HG02623 (cell line): ENCODE data around the gene DNM2.
"Not testable (repeated sequence)": the region's sequence is repeated elsewhere in the genome, so short reads cannot be mapped to it uniquely, and the experiment has no call there.

Source experiments
- ATAC-seq: cut with Tn5 transposase; IDR thresholded peaks from one replicate; pipeline ENCODE4 v1.9.1; 2021; ENCODE audit warnings: moderate library complexity; ENCODE audit not compliant: unreplicated experiment

Gene DNM2

DNA sequence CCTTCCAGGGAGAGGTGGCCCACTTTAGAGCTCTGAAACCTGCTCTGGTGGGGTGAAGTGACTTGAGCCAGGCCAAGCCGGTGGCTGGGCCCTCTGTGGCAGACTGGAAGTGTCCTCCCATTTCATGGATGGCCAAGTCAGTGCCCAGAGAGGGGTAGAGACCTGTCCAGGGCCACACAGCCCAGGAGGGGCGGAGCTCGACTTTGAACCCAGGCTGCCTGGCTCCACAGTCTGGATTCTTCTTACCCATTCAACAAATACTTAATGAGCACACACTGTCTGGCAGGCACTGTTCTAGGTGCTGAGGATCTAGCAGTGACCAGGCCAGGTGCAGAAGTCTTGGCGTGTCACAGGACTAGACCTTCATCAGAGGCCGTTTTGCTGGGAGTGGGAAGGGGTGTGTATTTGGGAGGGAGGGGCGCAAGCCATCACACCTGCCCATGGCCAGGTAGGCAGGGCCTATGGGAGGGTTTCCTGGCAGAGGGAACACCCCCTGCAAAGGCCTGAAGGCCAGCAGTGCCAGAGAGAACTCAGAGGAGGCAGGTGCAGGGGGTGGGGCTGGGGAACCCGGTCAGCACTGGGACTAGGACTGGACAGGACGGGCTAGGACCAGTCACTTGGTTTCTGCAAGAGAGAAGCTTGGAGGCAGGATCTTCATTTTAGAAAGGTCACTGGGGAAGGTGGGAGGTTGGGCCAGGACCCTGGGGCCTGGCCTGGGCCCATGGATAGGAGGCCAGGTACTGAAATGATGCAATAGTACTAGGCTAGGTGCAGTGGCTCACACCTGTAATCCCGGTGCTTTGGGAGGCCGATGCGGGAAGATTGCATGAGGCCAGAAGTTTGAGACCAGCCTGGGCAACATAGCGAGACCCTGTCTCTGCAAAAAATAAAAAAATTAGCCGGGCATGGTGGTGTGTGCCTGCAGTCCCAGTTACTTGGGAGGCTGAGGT is 31.8 kb downstream of the DNM2 start:
- no peak for ATAC-seq

DNA sequence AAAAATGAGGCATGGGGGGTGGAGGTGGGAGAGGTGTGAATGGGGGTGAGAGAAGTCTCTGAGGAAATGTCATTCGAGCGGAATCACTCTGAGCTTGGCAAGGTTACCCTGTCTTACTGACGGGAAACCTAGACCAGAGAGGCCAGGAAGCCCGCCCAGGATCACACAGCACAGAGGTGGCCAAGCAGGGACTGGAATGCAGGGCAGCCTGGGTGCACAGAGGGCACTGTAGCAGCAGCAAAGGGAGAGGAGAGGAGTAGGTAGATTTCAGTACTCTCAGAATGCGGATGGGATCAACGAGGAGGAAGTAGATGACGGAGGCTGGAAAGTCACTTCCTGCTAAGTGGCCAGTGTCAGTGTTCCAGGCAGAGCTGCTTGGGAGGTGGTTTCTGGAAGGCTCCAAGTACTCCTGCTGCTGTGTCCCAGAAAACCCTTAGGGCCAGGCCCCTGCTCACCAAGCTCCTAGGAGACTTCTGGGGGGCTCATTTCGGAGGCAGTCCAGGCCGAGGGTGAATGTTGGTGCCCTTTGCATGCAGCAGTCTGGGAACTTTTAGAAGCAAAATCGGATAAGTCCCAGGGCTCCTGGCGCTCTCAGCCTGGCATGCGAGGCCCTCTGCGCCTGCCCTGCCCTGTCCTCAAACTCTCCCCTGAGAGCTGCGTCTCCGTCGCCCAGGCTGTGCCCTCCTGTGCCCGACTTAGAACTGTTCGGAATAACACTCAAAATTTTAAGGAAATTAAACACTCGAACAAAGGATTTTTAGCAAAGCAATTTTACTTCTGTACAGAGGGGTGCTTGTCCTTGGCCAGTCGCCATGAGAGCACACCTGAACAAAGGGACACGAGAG is 33.5 kb downstream of the DNM2 start:
- ATAC-seq = no peak

DNA sequence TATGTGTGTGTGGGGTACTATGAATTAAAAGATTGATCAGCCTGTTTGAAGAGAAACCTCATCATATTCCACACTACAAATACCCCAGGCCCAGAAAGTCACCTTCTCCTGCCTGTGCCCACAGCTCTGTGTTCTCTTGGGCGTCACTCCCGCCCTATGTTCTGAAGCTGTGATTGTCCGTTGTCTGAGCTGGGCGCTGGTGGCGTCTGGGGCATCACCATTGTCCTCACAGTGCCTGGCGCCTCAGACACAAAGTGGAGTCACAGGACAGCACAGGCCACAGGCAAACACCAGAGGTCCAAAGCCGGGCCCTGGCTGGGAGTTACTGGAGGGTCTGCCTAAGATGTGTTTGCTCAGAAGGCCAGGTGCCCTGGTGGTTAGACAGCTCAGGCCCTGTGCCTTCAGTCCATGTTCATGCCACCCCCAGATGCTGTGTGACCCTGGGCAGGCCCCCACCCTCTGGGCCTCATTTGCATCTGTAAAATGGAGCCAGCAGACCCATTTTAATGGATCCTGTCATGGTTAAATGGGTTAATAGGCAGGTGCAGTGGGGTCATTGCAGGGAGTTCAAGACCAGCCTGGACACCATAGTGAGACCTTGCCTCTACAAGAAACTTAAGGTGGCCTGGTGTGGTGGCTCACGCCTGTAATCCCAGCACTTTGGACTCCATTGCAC is 34.5 kb downstream of the DNM2 start:
- no peak for ATAC-seq

DNA sequence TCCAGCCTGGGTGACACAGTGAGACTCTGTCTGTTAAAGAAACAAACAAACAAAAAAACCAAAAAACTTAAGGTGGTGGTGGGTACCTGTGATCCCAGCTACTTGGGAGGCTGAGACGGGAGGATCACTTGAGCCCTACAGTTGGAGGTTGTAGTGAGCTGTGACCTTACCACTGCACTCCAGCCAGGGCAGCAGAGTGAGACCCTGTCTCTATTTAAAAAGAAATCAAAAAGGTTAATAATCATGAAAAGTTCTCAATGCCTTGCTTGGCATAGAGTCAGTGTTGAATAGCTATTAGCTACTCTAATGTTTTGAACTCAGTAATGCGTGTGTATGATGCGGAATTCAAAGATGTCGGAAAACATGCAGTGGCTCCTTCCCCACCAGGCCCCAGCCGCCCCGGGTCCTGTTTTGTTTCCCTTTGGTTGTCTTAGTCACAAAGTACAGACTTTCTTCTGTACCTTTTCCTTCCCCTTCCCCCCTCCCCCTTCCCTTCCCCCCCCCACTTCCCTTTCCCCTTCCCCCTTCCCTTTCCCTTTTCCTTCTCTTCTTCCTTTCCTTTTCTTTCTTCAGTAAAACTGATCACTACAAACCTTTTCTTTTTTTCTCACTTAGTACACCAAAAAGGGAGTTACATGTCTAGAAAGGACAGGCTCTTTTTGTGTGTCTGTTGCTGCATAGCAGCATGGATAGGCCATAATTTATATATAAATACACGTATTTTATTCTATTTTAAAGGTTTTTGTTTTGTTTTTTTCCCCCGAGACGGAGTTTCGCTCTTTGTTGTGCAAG is 35.2 kb downstream of the DNM2 start:
- no peak for ATAC-seq

DNA sequence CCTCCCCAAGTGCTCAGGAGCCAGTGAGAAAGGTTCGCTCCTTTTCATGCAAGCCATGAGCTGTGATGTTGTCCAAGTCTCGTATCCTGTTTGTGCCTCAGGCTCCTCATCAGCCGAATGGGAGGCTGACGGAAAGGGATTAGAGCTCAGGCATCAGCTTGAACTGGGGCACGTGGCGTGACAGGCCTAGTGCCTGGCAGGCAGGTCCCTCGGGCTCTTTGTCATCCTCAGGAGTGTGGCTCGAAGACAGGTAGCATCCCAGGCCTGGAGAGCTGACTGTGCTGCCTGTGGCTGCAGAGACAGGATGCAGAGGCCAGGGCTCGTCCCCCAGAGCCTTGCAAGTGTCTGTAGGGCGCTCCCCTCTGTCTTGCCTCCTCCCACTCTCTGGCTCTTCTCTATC is 38.5 kb downstream of the DNM2 start:
- ATAC-seq = no peak

DNA sequence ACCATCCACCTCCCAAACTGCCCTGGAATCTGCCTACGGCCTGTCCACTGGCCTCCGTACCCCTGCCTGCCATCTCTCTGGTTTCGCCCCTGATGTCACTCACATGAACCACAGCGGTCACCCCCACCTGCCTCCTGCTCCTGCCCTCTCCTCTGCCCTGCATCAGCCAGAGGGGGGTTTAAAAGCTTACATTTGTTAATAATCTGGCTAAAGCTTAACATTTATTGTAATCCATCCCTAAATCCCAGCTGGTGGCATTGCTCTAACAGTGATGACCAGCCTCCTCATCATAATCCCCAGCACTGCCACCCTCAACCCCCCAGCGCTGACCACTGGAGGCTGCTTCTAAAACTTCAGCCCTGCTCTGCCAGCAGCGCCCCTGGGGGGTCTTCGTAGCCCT is 38.9 kb downstream of the DNM2 start:
- ATAC-seq = no peak

DNA sequence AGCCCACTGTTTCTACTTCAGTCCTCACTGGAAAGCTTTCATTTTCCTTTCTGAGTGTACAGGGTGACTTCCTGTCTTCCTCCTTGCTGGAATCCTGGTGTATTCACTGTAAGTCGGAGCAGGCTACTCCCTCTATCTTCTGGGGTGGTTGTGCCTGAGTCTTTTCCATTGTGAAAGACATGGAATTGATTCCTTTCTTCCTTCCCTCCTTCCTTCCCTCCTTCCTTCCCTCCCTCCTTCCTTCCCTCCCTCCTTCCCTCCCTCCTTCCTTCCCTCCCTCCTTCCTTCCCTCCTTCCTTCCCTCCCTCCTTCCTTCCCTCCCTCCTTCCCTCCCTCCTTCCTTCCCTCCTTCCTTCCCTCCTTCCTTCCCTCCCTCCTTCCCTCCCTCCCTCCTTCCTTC is 40.2 kb downstream of the DNM2 start:
- not testable (repeated sequence) for ATAC-seq

DNA sequence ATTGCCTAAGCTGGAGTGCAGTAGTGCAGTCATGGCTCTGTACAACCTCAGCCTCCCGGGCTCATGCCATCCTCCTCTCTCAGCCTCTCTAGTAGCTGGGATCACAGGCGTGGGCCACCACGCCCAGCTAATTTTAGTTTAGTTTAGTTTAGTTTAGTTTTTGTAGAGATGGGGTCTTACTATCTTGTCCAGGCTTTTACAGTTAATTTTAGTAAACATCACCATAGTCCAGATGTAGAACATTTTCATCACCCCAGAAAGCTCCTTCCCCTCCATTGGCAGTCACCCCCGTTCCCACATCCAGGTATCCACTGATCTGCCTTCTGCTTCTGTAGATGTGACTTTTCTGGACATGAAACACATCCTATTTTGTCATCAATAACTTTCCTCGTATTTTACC is 41.1 kb downstream of the DNM2 start:
- no peak for ATAC-seq

DNA sequence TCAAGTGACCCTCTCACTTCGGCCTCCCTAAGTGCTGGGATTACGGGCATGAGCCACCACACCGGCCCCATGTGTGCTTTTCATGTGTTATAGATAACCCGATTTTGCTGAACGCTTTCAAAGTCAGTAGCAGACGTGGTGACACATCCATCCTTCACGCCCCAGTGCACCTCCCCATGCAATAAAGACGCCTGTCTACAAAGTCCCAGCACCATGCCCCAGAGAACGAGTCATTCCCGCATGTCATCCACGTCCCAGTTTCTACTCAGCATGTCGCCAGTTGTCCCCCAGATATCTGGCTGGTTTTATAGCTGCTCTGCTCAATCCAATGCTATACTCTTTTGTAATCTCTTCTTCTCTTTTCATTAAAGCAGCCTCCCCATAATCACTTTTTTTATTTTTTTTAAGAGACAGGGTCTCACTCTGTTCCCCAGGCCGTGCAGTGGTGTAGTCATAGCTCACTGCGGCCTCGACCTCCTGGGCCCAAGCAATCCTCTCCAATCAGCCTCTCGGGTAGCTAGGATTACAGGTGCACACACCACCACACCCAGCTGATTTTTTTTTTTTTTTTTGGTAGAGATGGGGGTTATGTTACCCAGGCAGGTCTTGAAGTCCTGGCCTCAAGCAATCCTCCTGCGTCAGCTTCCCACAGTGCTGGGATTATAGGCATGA is 42.5 kb downstream of the DNM2 start:
- ATAC-seq = no peak

DNA sequence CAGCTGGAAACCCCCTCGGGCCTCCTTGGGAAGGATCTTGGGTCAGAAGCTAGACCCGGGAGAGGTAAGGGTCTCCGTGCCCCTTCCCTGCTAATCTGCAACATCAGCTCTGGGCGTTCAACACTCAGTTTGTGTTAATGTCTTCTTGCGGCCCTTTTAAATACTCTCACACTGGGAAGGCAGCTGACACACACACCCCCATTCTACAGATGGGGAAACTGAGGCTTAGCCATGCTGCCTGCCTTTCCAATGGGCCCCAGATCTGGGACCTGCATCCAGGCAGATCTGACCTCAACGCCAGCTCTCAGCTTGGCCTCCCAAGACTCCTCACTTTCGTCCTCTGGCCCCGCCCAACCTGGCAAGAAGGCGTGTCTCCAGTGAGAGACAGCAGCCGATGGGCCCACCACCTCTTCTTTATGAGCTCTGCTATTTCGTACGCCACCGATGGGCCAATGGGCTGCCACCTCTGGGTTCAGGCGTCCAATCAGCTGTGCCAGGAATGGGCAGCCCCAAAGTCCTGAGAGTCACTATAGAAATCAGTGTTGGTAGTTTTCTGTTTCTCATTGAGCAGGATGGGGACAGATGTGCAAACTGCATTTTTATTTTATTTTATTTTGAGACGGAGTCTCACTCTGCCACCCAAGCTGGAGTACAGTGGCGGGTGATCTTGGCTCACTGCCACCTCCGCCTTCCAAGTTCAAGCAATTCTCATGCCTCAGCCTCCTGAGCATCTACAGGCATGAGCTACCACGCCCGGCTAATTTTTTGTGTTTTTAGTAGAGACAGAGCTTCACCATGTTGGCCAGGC is 43.8 kb downstream of the DNM2 start:
- ATAC-seq = no peak

DNA sequence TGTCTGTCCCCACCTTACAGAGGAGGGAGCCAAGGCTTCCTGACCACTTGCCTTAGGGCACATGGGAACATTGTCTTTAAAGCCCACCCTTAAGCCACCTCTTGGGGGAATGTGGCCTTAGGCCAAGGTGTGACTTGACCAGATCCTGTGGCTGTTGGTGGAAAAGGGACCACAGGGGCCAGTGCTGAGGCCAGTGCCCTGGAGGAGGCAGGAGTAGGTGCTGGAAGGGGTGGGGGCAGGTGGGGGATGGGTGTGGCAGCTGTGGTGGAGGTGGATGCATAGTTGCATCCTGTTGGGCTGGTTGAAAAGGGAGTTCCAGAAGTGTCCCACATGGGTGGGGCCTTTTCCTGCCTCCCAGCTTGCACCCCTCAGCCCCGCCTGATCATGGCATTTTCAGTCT is 44.8 kb downstream of the DNM2 start:
- no peak for ATAC-seq

DNA sequence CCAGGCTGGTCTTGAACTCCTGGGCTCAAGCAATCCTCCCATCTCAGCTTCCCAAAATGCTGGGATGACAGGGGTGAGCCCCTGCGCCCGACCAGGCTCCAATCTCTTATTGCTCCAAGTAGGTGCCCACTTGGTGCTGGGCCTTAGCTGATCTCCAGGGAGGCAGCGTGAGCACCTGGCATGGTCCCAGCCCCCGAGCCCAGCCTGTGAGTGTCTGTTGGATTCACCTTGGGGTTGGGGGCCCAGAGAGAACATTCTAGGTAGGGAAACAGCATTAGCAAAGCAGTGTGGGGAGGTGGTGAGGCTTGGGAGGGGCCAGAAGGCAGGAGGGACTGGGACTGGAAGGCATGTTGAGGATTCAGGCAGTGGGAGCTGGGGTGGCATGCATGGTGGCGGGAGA is 45.5 kb downstream of the DNM2 start:
- ATAC-seq = no peak

DNA sequence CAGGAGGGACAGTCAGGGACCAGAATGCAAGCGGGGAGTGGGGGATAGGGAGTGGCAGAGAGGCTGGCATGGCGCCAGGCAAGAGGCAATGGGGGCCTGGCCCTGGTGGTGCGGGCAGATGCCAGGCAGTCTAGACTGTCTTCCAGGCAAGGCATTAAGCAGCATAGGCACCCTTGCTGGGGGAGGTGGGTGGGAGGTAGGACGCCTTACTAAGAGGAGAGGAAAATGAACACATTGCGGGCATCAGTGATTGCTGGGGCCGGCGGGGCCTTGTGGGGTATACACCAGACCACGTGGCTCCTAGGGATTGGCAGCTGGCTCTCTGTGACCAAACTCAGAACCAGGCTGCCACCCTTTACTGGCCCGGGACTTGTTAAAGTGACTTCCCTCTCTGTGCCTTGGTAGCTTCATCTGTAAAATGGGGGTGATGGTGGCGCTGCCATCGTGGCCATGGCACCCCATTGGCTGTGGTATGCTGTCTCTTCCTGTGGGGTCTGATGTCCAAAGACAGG is 46.0 kb downstream of the DNM2 start:
- no peak for ATAC-seq

DNA sequence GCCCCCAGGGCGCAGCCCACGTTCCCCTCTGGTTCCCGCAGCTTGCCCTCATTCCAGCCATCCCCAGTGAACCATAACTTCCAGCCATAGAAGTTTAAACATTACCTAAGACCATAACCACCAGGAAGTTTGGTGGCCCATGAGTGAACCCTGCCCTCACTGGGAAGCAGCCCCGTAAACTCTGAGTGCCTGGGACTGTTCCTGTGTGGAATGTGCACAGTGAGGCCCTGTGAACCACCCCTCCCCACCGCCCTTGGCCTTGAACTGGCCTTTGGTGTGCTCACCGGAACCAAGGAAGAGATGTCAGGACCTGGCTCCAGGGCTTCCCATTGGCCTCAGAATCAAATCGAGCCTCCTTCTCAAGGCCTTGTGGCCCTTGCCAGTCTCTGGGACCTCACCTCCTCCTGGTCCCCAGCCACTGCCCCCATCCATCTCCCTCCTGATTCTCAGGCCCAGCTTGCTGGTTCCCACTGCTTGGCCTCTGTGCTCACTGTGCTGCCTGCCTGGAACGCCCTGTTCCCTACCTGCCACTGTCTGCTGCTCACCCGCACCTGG is 46.5 kb downstream of the DNM2 start:
- no peak for ATAC-seq

DNA sequence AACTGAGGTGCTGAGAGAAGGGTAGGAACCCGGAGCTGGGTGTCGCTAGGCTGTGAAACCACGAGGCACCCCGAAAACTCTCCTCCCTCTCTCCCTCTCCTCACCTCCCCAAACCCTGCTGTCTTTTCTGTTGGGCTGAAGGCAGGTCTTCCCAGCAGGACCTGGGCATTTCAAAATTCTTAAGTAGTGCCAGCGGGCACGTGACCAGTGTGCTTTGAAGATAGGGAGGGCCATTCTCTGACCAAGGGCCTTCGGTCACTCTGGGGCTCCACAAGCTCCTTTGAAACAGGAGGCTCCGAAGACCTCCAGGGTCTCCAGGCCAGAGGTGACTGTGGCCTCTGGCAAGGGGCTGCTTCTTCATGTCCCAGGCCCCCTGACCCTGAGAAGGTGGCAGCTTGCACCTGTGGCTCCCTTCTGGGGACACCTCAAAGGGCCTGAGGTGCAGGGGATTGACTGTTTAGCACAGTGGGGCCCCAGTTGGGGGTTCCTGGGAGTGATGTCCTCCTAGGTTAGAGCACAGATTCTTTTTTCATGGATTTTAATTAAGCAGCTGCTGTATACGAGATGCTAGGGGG is 48.3 kb downstream of the DNM2 start:
- ATAC-seq = no peak

DNA sequence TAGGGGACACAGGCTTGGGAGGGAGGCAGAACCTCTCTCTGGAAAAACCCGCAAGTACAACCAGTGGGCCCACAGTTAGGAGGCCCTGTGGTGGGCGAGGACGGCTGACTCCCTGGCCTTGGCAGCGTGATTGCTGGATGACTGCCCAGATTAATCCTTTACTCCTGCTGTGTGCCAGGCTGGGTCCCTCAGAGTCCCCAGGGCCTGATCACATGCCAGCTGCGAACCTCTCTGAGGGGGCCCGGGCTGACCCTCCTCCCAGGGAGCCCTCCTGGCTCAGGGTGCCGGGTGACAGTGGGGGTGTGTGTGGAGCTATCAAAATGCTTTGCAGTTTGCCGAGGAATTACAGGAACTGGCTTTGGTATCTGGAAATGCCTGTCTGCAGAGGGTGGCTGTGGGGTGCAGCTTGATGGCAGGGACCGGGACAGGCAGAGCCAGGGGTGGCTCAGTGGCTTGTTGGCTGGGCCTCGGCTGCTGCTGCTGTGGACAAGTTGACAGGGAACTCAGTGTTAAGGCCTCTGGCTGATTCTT is 48.9 kb downstream of the DNM2 start:
- ATAC-seq = no peak

DNA sequence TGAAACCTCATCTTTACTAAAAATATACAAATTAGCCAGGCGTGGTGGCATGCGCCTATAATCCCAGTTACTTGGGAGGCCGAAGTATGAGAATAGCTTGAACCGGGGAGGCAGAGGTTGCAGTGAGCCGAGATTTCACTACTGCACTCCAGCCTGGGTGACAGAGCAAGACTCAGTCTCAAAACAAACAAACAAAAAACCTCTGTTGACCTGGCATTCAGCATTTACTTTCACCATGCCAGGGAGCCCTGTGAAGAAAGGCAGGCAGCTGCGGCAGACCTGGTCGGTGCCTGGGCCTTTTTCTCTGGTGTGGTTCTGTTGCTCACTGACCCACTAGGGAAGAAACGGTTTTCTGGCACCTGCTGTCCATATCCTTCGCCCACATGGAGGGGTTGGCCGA is 49.8 kb downstream of the DNM2 start:
- ATAC-seq = no peak

DNA sequence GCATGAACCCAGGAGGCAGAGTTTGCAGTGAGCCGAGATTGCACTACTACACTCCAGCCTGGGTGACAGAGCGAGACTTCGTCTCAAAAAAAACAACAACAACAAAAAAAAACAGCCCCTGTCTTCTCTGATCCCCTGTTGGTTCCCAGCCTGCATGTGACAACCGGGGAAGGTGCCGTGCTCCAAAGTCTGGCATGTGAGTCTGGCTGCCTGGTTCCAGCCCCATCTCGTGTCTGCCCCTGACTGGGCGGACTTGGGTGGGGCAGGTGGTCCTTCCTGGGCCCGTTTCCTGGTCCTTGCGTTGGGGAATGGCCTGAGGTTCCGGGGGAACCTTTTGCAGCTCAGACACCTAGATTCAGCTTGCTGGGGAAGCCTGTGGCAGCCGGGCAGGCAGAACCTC is 50.5 kb downstream of the DNM2 start:
- ATAC-seq = no peak
